ENCODE data around the gene CACNA2D3.

The CACNA2D3 gene

GRCh38 chr3:55077726-55078125 is 955.4 kb downstream of the CACNA2D3 start:
- Histone ChIP-seq H3K4me1 (no peaks in the 10 kb centered on the region), H3K9me3 (ENCODE audit: control insufficient read depth, low read length) (no peaks in the 10 kb centered on the region), H3K36me3 (ENCODE audit: control insufficient read depth, insufficient read depth, low read length) (no peaks in the 10 kb centered on the region), H3K4me3 (ENCODE audit: low read depth, low read length) (no peak overlapping the region), H3K9ac (no peak overlapping the region), H3K79me2 (no peaks in the 10 kb centered on the region), H3K4me2 (ENCODE audit: low read length) (no peak overlapping the region), H3K27ac (no peak overlapping the region), H3K27me3 (ENCODE audit: control insufficient read depth, insufficient read depth, low read length) (no peaks in the 10 kb centered on the region), H2AFZ (no peak overlapping the region)
- TF ChIP-seq, protein P1, sequence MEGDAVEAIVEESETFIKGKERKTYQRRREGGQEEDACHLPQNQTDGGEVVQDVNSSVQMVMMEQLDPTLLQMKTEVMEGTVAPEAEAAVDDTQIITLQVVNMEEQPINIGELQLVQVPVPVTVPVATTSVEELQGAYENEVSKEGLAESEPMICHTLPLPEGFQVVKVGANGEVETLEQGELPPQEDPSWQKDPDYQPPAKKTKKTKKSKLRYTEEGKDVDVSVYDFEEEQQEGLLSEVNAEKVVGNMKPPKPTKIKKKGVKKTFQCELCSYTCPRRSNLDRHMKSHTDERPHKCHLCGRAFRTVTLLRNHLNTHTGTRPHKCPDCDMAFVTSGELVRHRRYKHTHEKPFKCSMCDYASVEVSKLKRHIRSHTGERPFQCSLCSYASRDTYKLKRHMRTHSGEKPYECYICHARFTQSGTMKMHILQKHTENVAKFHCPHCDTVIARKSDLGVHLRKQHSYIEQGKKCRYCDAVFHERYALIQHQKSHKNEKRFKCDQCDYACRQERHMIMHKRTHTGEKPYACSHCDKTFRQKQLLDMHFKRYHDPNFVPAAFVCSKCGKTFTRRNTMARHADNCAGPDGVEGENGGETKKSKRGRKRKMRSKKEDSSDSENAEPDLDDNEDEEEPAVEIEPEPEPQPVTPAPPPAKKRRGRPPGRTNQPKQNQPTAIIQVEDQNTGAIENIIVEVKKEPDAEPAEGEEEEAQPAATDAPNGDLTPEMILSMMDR (IDR thresholded peaks at IDR 0.05) = no peak

- TF ChIP-seq, protein P1 (IDR thresholded peaks at IDR 0.05) = no peak
- H2AFZ ChIP-seq = no peak overlapping the region
- H3K27ac ChIP-seq = no peak overlapping the region
- no peaks in the 10 kb centered on the region for H3K4me1 ChIP-seq
- no peak overlapping the region for H3K9ac ChIP-seq
- no peak overlapping the region for H3K4me2 ChIP-seq (ENCODE audit: low read length)
- no peak overlapping the region for H3K4me3 ChIP-seq (ENCODE audit: low read depth, low read length)
- no peaks in the 10 kb centered on the region for H3K27me3 ChIP-seq (ENCODE audit: control insufficient read depth, insufficient read depth, low read length)
- no peaks in the 10 kb centered on the region for H3K36me3 ChIP-seq (ENCODE audit: control insufficient read depth, insufficient read depth, low read length)
- no peaks in the 10 kb centered on the region for H3K9me3 ChIP-seq (ENCODE audit: control insufficient read depth, low read length)
- no peaks in the 10 kb centered on the region for H3K79me2 ChIP-seq
Observed at GRCh38 chr3:55078876-55079275, 956.5 kb downstream of the CACNA2D3 start.

DNA sequence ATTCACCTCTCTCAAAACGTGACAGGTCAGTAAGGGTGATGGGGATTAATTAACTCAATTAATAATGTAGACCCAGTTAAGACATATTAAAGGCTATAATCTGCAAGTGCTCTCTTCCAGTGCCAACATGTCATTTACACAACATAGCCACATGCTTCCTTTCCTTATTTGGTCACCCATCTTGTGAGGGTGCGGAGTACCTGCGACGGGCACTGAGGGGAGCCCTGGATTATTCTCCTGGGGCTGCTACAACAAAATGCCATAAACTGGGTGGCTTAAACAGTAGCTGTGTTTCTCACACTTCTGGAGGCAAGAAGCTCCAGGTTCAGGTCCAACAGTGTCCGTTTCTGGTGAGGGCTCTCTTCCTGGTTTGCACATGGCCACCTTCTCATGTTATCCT is 962.9 kb downstream of the CACNA2D3 start:
- no peak overlapping the region for H3K27ac ChIP-seq
- no peaks in the 10 kb centered on the region for H3K79me2 ChIP-seq
- H3K4me3 ChIP-seq (ENCODE audit: low read depth, low read length) = no peak overlapping the region
- no peak overlapping the region for H3K9ac ChIP-seq
- TF ChIP-seq, protein P1 (IDR thresholded peaks at IDR 0.05) = no peak
- no peak overlapping the region for H3K4me2 ChIP-seq (ENCODE audit: low read length)
- H3K9me3 ChIP-seq (ENCODE audit: control insufficient read depth, low read length) = no peaks in the 10 kb centered on the region
- no peak overlapping the region for H2AFZ ChIP-seq
- H3K4me1 ChIP-seq = no peaks in the 10 kb centered on the region
- no peaks in the 10 kb centered on the region for H3K36me3 ChIP-seq (ENCODE audit: control insufficient read depth, insufficient read depth, low read length)
- H3K27me3 ChIP-seq (ENCODE audit: control insufficient read depth, insufficient read depth, low read length) = no peaks in the 10 kb centered on the region

- Histone ChIP-seq H3K27me3 (ENCODE audit: control insufficient read depth, insufficient read depth, low read length) (no peaks in the 10 kb centered on the region), H3K4me1 (no peaks in the 10 kb centered on the region), H3K9ac (no peak overlapping the region), H3K4me2 (ENCODE audit: low read length) (no peak overlapping the region), H3K9me3 (ENCODE audit: control insufficient read depth, low read length) (no peaks in the 10 kb centered on the region), H3K79me2 (no peaks in the 10 kb centered on the region), H3K36me3 (ENCODE audit: control insufficient read depth, insufficient read depth, low read length) (no peaks in the 10 kb centered on the region), H3K4me3 (ENCODE audit: low read depth, low read length) (no peak overlapping the region), H2AFZ (no peak overlapping the region), H3K27ac (no peak overlapping the region)
- TF ChIP-seq, protein P1 (IDR thresholded peaks at IDR 0.05) = no peak
Observed at GRCh38 chr3:55089211-55089610, 966.9 kb downstream of the CACNA2D3 start.

DNA sequence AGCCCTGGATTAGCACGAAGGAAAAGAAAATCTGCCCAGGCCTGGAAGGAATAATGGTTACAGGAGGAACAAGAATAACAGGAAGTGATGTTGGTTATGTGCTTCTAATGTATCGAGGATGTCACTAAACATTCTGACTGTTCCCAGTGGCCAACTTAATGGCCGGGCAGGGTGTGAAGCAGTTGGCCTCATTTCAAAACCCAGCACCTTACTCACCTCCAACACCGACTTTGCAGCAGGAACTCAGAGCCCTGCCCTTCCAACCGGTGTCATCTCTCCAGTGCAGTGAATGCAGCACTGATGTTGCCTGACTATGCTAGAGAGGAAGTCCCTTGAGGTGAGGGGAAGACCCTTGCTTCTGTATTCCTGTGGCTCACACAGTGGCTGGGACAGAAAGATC is 967.9 kb downstream of the CACNA2D3 start:
- Histone ChIP-seq H3K36me3 (ENCODE audit: control insufficient read depth, insufficient read depth, low read length) (no peaks in the 10 kb centered on the region), H3K27me3 (ENCODE audit: control insufficient read depth, insufficient read depth, low read length) (no peaks in the 10 kb centered on the region), H3K4me3 (ENCODE audit: low read depth, low read length) (no peak overlapping the region), H2AFZ (no peak overlapping the region), H3K4me1 (no peaks in the 10 kb centered on the region), H3K9me3 (ENCODE audit: control insufficient read depth, low read length) (no peaks in the 10 kb centered on the region), H3K27ac (no peak overlapping the region), H3K4me2 (ENCODE audit: low read length) (no peak overlapping the region), H3K79me2 (no peaks in the 10 kb centered on the region), H3K9ac (no peak overlapping the region)
- TF ChIP-seq, protein P1 (IDR thresholded peaks at IDR 0.05) = no peak

Data from parathyroid adenoma (tissue), 2 donors.